Fibroblast of lung (primary cell): ENCODE data around the gene B3GNT8. TPM values are rescaled to one million over a fixed set of nuclear protein-coding genes. Genes with fewer than 3 reads are reported as not detected.

Experiments used
- DNase-seq, 2 donors: peaks; one replicate each; pipeline versions ENCODE4 v3.0.0 to v3.0.0-alpha.2; 2010; ENCODE audit warnings: low read depth in 2 of 2
- H2AFZ ChIP-seq: 2 replicates; pipeline ENCODE4 v1.5.1; 2012; ENCODE audit warnings: low read length, control low read depth, inconsistent platforms
- H3K27ac ChIP-seq: 2 replicates; pipeline ENCODE4 v1.5.1; 2011; ENCODE audit warnings: low read length, control low read depth; ENCODE audit not compliant: insufficient read depth
- H3K27me3 ChIP-seq: 2 replicates; pipeline ENCODE4 v1.5.1; 2011; ENCODE audit warnings: mild to moderate bottlenecking, low read length; ENCODE audit not compliant: control insufficient read depth, insufficient read depth
- H3K36me3 ChIP-seq: 2 replicates; pipeline ENCODE4 v1.5.1; 2011; ENCODE audit warnings: low read length; ENCODE audit not compliant: control insufficient read depth, insufficient read depth
- H3K4me1 ChIP-seq: 2 replicates; pipeline ENCODE4 v1.5.1; 2011; ENCODE audit warnings: low read length; ENCODE audit not compliant: control insufficient read depth, insufficient read depth; ENCODE audit errors: extremely low read depth
- H3K4me2 ChIP-seq: 2 replicates; pipeline ENCODE4 v1.5.1; 2011; ENCODE audit warnings: low read length, control low read depth; ENCODE audit not compliant: insufficient read depth; ENCODE audit errors: extremely low read depth
- H3K4me3 ChIP-seq, 4 experiments: fragments of 200-600 bp in 1 of 4; sonication (generic) in 1 of 4; replicated peaks in 1 of 4; 2 replicates each; pipeline ENCODE4 v1.5.1; 2011 to 2016; ENCODE audit warnings: low read length in 4 of 4, low read depth in 3 of 4, mild to moderate bottlenecking in 3 of 4, control low read depth in 2 of 4, inconsistent platforms in 1 of 4, mixed read lengths in 1 of 4; ENCODE audit not compliant: insufficient read depth in 1 of 4; ENCODE audit errors: control extremely low read depth in 1 of 4
- H3K79me2 ChIP-seq: 2 replicates; pipeline ENCODE4 v1.5.1; 2012; ENCODE audit warnings: mild to moderate bottlenecking, low read length, inconsistent platforms; ENCODE audit not compliant: control insufficient read depth, insufficient read depth
- H3K9ac ChIP-seq: 2 replicates; pipeline ENCODE4 v1.5.1; 2011; ENCODE audit warnings: mild to moderate bottlenecking, low read length, control low read depth; ENCODE audit not compliant: insufficient read depth
- H3K9me3 ChIP-seq: 2 replicates; pipeline ENCODE4 v1.5.1; 2012; ENCODE audit warnings: low read depth, low read length; ENCODE audit not compliant: control insufficient read depth, insufficient read depth
- H4K20me1 ChIP-seq: 2 replicates; pipeline ENCODE4 v1.5.1; 2011; ENCODE audit warnings: low read length; ENCODE audit not compliant: control insufficient read depth, insufficient read depth; ENCODE audit errors: extremely low read depth
- CTCF ChIP-seq, 2 donors: IDR thresholded peaks in 1 of 2; conservative IDR thresholded peaks in 1 of 2; 1 replicate in 1 of 2; 2 replicates in 1 of 2; pipeline ENCODE4 v1.5.1; 2011 to 2012; ENCODE audit warnings: low read length in 2 of 2, control low read depth in 1 of 2, inconsistent platforms in 1 of 2, low read depth in 1 of 2, mild to moderate bottlenecking in 1 of 2
- EZH2 ChIP-seq: IDR thresholded peaks from 2 replicates; pipeline ENCODE4 v1.5.1; 2012; ENCODE audit warnings: low read length, control low read depth, mild to moderate bottlenecking; ENCODE audit errors: missing control alignments
- polyA plus RNA-seq, 2 donors: library from polyadenylated mRNA; depleted of rRNA in 1 of 2; stranded (reverse) in 1 of 2; unstranded in 1 of 2; fragments of >200 nt; gene quantifications; 2 replicates each; pipeline ENCODE4 v1.2.1, GENCODE V29; 2011 to 2012; ENCODE audit warnings: missing spikeins in 1 of 2
- total RNA-seq: library from RNA; depleted of rRNA; stranded (reverse); fragments of >200 nt; gene quantifications from 2 replicates; pipeline ENCODE4 v1.2.1, GENCODE V29; 2014

B3GNT8 gene
- total and polyA plus RNA-seq, 2 donors (not counting 1 experiment from before 2014, with no cell fraction given) = 0.54 to 3.5 TPM

DNA sequence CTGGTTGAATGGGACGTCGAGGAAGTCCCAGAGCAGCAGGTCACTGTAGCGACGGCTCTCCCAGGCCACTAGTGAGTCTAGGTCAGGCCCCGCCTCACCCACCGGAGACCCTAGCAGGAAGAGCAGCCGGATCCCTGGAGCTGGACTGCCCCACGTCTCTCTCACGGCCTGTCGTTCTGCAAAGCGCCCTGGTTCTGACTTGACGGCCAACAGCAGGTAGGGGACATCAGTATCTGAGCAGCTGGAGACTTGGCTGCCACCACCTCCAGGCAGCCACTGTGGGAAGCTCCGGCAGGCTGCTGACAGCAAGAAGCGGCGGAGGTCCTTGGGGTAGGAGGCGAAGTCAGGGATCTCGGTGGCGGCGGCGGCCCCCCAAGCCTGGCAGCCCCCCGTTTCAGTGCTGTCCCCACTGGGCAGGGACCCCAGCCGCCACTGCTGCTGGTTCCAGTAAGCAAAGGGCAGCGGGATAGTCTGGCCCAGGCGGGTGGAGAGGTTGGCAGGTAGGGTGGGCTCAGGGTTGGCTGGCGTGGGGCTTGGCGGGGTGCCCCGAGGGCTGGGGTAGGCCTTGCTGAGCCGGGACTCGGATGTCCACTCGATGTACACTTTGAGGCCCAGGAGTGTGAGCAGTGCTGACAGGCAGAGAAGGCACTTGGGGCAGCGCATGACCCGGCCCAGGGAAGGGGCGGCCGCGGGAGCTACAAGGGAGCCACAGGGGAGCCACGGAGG lies 895 bp downstream of the B3GNT8 start:
- Histone ChIP-seq H4K20me1 (no peaks in the 10 kb centered on the region), H3K36me3 (peaks cover 13% of the 10 kb centered on the region), H2AFZ (no peak overlapping the region), H3K79me2 (no peaks in the 10 kb centered on the region), H3K9me3 (no peaks in the 10 kb centered on the region), H3K9ac (peak overlapping the region; percentile 21), H3K27me3 (no peaks in the 10 kb centered on the region), H3K4me3 (peak overlapping the region in 2 of 4 experiments; percentile 60 to 67), H3K4me2 (no peak overlapping the region), H3K4me1 (peaks cover 9% of the 10 kb centered on the region), H3K27ac (no peak overlapping the region)
- no peak for DNase-seq
- no peak for TF ChIP-seq CTCF (conservative IDR thresholded peaks at IDR 0.05 in 1 of 2, IDR thresholded peaks at IDR 0.05 in 1 of 2; ENCODE audit: low read depth in 1 of 2, low read length in 2 of 2)
- TF ChIP-seq EZH2 = no peak

GRCh38 chr19:41425174-41426115 lies 1.7 kb downstream of the B3GNT8 start:
- peaks cover 9% of the 10 kb centered on the region for H3K4me1 ChIP-seq
- H3K9ac ChIP-seq = no peak overlapping the region
- H3K27me3 ChIP-seq = no peaks in the 10 kb centered on the region
- H2AFZ ChIP-seq = no peak overlapping the region
- H3K36me3 ChIP-seq = peaks cover 13% of the 10 kb centered on the region
- H4K20me1 ChIP-seq = no peaks in the 10 kb centered on the region
- TF ChIP-seq CTCF (conservative IDR thresholded peaks at IDR 0.05 in 1 of 2, IDR thresholded peaks at IDR 0.05 in 1 of 2; ENCODE audit: low read depth in 1 of 2, low read length in 2 of 2) = no peak
- no peak for TF ChIP-seq EZH2
- no peak overlapping the region for H3K4me3 ChIP-seq
- H3K27ac ChIP-seq = no peak overlapping the region
- no peaks in the 10 kb centered on the region for H3K79me2 ChIP-seq
- DNase-seq = no peak
- no peak overlapping the region for H3K4me2 ChIP-seq
- no peaks in the 10 kb centered on the region for H3K9me3 ChIP-seq
